Astrocyte (in vitro differentiated cells and primary cell): ENCODE results near the gene KRTAP17-1. TPM values are rescaled to one million over a fixed set of nuclear protein-coding genes. Genes with fewer than 3 reads are reported as not detected.

Source experiments
- DNase-seq: peaks from one replicate; pipeline ENCODE4 v3.0.0-alpha.2; 2010; ENCODE audit warnings: low read depth
- FAIRE-seq: peaks from 2 replicates; lab custom pipeline; 2011; peaks lifted over from hg19 to GRCh38; lab: Jason Lieb, UNC
- H2AFZ ChIP-seq: 2 replicates; pipeline ENCODE4 v1.6.0; 2012; ENCODE audit warnings: low read depth, low read length, inconsistent platforms
- H3K27ac ChIP-seq: 2 replicates; pipeline ENCODE4 v1.5.1; 2011; ENCODE audit warnings: low read depth, low read length, inconsistent platforms
- H3K27me3 ChIP-seq: 2 replicates; pipeline ENCODE4 v1.6.0; 2011; ENCODE audit warnings: low read length, inconsistent platforms; ENCODE audit not compliant: insufficient read depth
- H3K36me3 ChIP-seq: 2 replicates; pipeline ENCODE4 v1.5.1; 2011; ENCODE audit warnings: low read length, inconsistent platforms; ENCODE audit not compliant: insufficient read depth
- H3K4me1 ChIP-seq: 2 replicates; pipeline ENCODE4 v1.5.1; 2011; ENCODE audit warnings: low read length, inconsistent platforms; ENCODE audit not compliant: insufficient read depth
- H3K4me2 ChIP-seq: 2 replicates; pipeline ENCODE4 v1.6.0; 2012; ENCODE audit warnings: low read length, inconsistent platforms
- H3K4me3 ChIP-seq: 2 replicates; pipeline ENCODE4 v1.5.1; 2011; ENCODE audit warnings: low read depth, mild to moderate bottlenecking, low read length, inconsistent platforms; ENCODE audit not compliant: insufficient read depth
- H3K79me2 ChIP-seq: 2 replicates; pipeline ENCODE4 v1.6.0; 2012; ENCODE audit warnings: mild to moderate bottlenecking, low read length, inconsistent platforms; ENCODE audit not compliant: insufficient read depth
- H3K9ac ChIP-seq: 2 replicates; pipeline ENCODE4 v1.6.0; 2012; ENCODE audit warnings: mild to moderate bottlenecking, low read length, inconsistent platforms
- H3K9me3 ChIP-seq: 2 replicates; pipeline ENCODE4 v1.5.1; 2012; ENCODE audit warnings: low read depth, mild to moderate bottlenecking, low read length, inconsistent platforms; ENCODE audit not compliant: insufficient read depth
- H4K20me1 ChIP-seq: 2 replicates; pipeline ENCODE4 v1.6.0; 2012; ENCODE audit warnings: low read length, inconsistent platforms; ENCODE audit not compliant: insufficient read depth
- H3K27ac Mint-ChIP-seq: one replicate; pipeline ENCODE4 v1.8.0; 2021; ENCODE audit warnings: mild to moderate bottlenecking, mixed read lengths; ENCODE audit not compliant: unreplicated experiment
- H3K27me3 Mint-ChIP-seq: one replicate; pipeline ENCODE4 v1.8.0; 2021; ENCODE audit warnings: low read depth, mixed read lengths; ENCODE audit not compliant: unreplicated experiment
- H3K36me3 Mint-ChIP-seq: one replicate; pipeline ENCODE4 v1.8.0; 2021; ENCODE audit warnings: low read depth, mixed read lengths; ENCODE audit not compliant: unreplicated experiment
- H3K4me1 Mint-ChIP-seq: one replicate; pipeline ENCODE4 v1.8.0; 2021; ENCODE audit warnings: low read depth, mixed read lengths; ENCODE audit not compliant: unreplicated experiment
- H3K4me3 Mint-ChIP-seq: one replicate; pipeline ENCODE4 v1.8.0; 2021; ENCODE audit warnings: mild to moderate bottlenecking, moderate library complexity, mixed read lengths; ENCODE audit not compliant: unreplicated experiment
- H3K9me3 Mint-ChIP-seq: one replicate; pipeline ENCODE4 v1.8.0; 2021; ENCODE audit warnings: mild to moderate bottlenecking, mixed read lengths; ENCODE audit not compliant: unreplicated experiment
- CTCF ChIP-seq: IDR thresholded peaks from 2 replicates; pipeline ENCODE4 v1.5.1; 2011; ENCODE audit warnings: low read depth, mild to moderate bottlenecking, inconsistent platforms, low read length, moderate library complexity; ENCODE audit not compliant: insufficient read depth
- EZH2 ChIP-seq: IDR thresholded peaks from 2 replicates; pipeline ENCODE4 v1.6.1; 2012; ENCODE audit warnings: mild to moderate bottlenecking, low read length, inconsistent platforms; ENCODE audit not compliant: insufficient read depth
- total RNA-seq: library from RNA; stranded (reverse); gene quantifications from 2 replicates; pipeline ENCODE4 v1.2.1, GENCODE V29; 2021

Gene KRTAP17-1
- total RNA-seq, 1 donor from 2014 or later, result not detected

GRCh38 chr17:41267711-41268110 is 47.8 kb downstream of the KRTAP17-1 start:
- Mint-ChIP-seq H3K27ac (no peak overlapping the region), H3K9me3 (no peaks in the 10 kb centered on the region), H3K27me3 (peaks cover 6% of the 10 kb centered on the region), H3K4me1 (no peaks in the 10 kb centered on the region), H3K36me3 (no peaks in the 10 kb centered on the region), H3K4me3 (no peak overlapping the region)
- no peaks in the 10 kb centered on the region for H4K20me1 ChIP-seq
- no peaks in the 10 kb centered on the region for H3K79me2 ChIP-seq
- TF ChIP-seq CTCF, result no peak
- no peak for TF ChIP-seq EZH2
- H3K27ac ChIP-seq, result no peak overlapping the region
- no peak for DNase-seq
- no peaks in the 10 kb centered on the region for H3K9me3 ChIP-seq
- H3K4me2 ChIP-seq, result no peak overlapping the region
- no peaks in the 10 kb centered on the region for H3K27me3 ChIP-seq
- no peak overlapping the region for H3K4me3 ChIP-seq
- H3K9ac ChIP-seq, result no peak overlapping the region
- H3K36me3 ChIP-seq, result no peaks in the 10 kb centered on the region
- no peaks in the 10 kb centered on the region for H3K4me1 ChIP-seq
- no peak overlapping the region for H2AFZ ChIP-seq
- no peak for FAIRE-seq

- Mint-ChIP-seq H3K9me3 (no peaks in the 10 kb centered on the region), H3K4me3 (no peak within 1 kb of the TSS), H3K27me3 (peaks cover 16% of the 10 kb centered on the region), H3K27ac (no peak within 1 kb of the TSS), H3K4me1 (peaks cover 2% of the 10 kb centered on the region), H3K36me3 (no peaks in the 10 kb centered on the region)
- Histone ChIP-seq H3K4me2 (no peak within 1 kb of the TSS), H3K9me3 (no peaks in the 10 kb centered on the region), H3K4me1 (no peaks in the 10 kb centered on the region), H3K36me3 (no peaks in the 10 kb centered on the region), H2AFZ (no peak within 1 kb of the TSS), H3K79me2 (no peaks in the 10 kb centered on the region), H3K27ac (no peak within 1 kb of the TSS), H3K4me3 (no peak within 1 kb of the TSS), H3K9ac (no peak within 1 kb of the TSS), H3K27me3 (peaks cover 2% of the 10 kb centered on the region), H4K20me1 (no peaks in the 10 kb centered on the region)
- FAIRE-seq, result no peak
- TF ChIP-seq EZH2 (no peak), CTCF (no peak)
- no peak for DNase-seq
These were observed 50.4 kb downstream of the KRTAP17-1 start, which contains the start of gene KRTAP9-6 for GRCh38 chr17:41265078-41265477. Gene KRTAP9-6 (plus strand): TSS chr17:41265378. CDS start chr17:41265378, 0 bp downstream.

Other genes starting within 250 kb of the KRTAP17-1 start
- gene KRTAP2-4, start 249.8 kb downstream of the KRTAP17-1 start, total RNA-seq, result not detected in 2 replicates
- gene KRTAP4-7, start 231.6 kb downstream of the KRTAP17-1 start, total RNA-seq, result not detected in 2 replicates
- not detected in 2 replicates for gene KRTAP4-8, start 217.6 kb downstream of the KRTAP17-1 start, total RNA-seq
- gene KRTAP4-16, start 213.5 kb downstream of the KRTAP17-1 start, total RNA-seq, result not detected in 2 replicates
- not detected in 2 replicates for gene KRTAP4-9, start 210.3 kb downstream of the KRTAP17-1 start, total RNA-seq
- gene KRTAP4-11, start 197.3 kb downstream of the KRTAP17-1 start, total RNA-seq, result not detected in 2 replicates
- not detected in 2 replicates for gene KRTAP4-12, start 191.5 kb downstream of the KRTAP17-1 start, total RNA-seq
- not detected in 2 replicates for gene KRTAP4-6, start 175.2 kb downstream of the KRTAP17-1 start, total RNA-seq
- gene KRTAP4-5, start 165.9 kb downstream of the KRTAP17-1 start, total RNA-seq, result not detected in 2 replicates
- gene KRTAP4-4, start 155.0 kb downstream of the KRTAP17-1 start, total RNA-seq, result not detected in 2 replicates
- gene KRTAP4-3, start 147.5 kb downstream of the KRTAP17-1 start, total RNA-seq, result not detected in 2 replicates
- not detected in 2 replicates for gene KRTAP4-2, start 137.5 kb downstream of the KRTAP17-1 start, total RNA-seq
- gene KRTAP4-1, start 130.8 kb downstream of the KRTAP17-1 start, total RNA-seq, result not detected in 2 replicates
- gene KRTAP9-1, start 125.8 kb downstream of the KRTAP17-1 start, total RNA-seq, result not detected in 2 replicates
- not detected in 2 replicates for gene KRTAP9-2, start 89.1 kb downstream of the KRTAP17-1 start, total RNA-seq
- gene KRTAP9-3, start 83.3 kb downstream of the KRTAP17-1 start, total RNA-seq, result not detected in 2 replicates
- not detected in 2 replicates for gene KRTAP9-8, start 77.7 kb downstream of the KRTAP17-1 start, total RNA-seq
- gene KRTAP9-4, start 66.0 kb downstream of the KRTAP17-1 start, total RNA-seq, result not detected in 2 replicates
- not detected in 2 replicates for gene KRTAP9-9, start 60.3 kb downstream of the KRTAP17-1 start, total RNA-seq
- gene KRTAP9-6, start 50.3 kb downstream of the KRTAP17-1 start, total RNA-seq, result not detected in 2 replicates
- not detected in 2 replicates for gene KRTAP9-7, start 40.0 kb downstream of the KRTAP17-1 start, total RNA-seq
- not detected in 2 replicates for gene KRTAP29-1, start 12.9 kb downstream of the KRTAP17-1 start, total RNA-seq
- gene KRTAP16-1, start 6.4 kb downstream of the KRTAP17-1 start, total RNA-seq, result not detected in 2 replicates
- gene KRT33A, start 35.1 kb upstream of the KRTAP17-1 start, total RNA-seq, result not detected in 2 replicates
- not detected in 2 replicates for gene KRT33B, start 54.1 kb upstream of the KRTAP17-1 start, total RNA-seq
- not detected in 2 replicates for gene KRT34, start 66.6 kb upstream of the KRTAP17-1 start, total RNA-seq
- gene KRT31, start 81.9 kb upstream of the KRTAP17-1 start, total RNA-seq, result not detected in 2 replicates
- not detected in 2 replicates for gene KRT37, start 108.9 kb upstream of the KRTAP17-1 start, total RNA-seq
- gene KRT38, start 125.3 kb upstream of the KRTAP17-1 start, total RNA-seq, result not detected in 2 replicates
- not detected in 2 replicates for gene KRT32, start 151.7 kb upstream of the KRTAP17-1 start, total RNA-seq
- gene KRT35, start 165.4 kb upstream of the KRTAP17-1 start, total RNA-seq, result not detected in 2 replicates
- gene KRT36, start 174.2 kb upstream of the KRTAP17-1 start, total RNA-seq, result not detected in 2 replicates
- not detected in 2 replicates for gene KRT13, start 189.9 kb upstream of the KRTAP17-1 start, total RNA-seq
- 0.26 and 0.79 TPM in 2 replicates for gene KRT15, start 203.2 kb upstream of the KRTAP17-1 start, total RNA-seq
- gene KRT19, start 212.6 kb upstream of the KRTAP17-1 start, total RNA-seq, result 113 and 210 TPM in 2 replicates